Measurements from ENCODE around the gene RACGAP1.

The RACGAP1 gene

GRCh38 chr12:50049254-50050118 is 24.2 kb upstream of the RACGAP1 start:
- no peak for TF ChIP-seq CTCF (IDR thresholded peaks at IDR 0.05; ENCODE audit: low read depth, low read length, missing control alignments)
- in situ Hi-C loops (cut with HindIII; ENCODE audit: low pct_ligation_motif_present, low sequenced_read_pairs): no loop called here
- H3K27me3 ChIP-seq (replicated peaks): peaks cover 21% of the 10 kb centered on the region

GRCh38 chr12:50047693-50048250 is 22.5 kb upstream of the RACGAP1 start:
- Histone ChIP-seq H3K27me3 (replicated peaks) (peaks cover 18% of the 10 kb centered on the region), H3K36me3 (replicated peaks) (no peaks in the 10 kb centered on the region), H3K4me3 (ENCODE audit: low read depth, low read length) (no peak overlapping the region), H3K27ac (no peak overlapping the region)
- in situ Hi-C loops (cut with HindIII; ENCODE audit: low pct_ligation_motif_present, low sequenced_read_pairs): no loop called here
- no peak for DNase-seq
- TF ChIP-seq CTCF (IDR thresholded peaks at IDR 0.05; ENCODE audit: low read depth, low read length, missing control alignments): no peak

More at GRCh38 chr12:50049254-50050118, 24.2 kb upstream of the RACGAP1 start:
- Histone ChIP-seq H3K36me3 (replicated peaks) (no peaks in the 10 kb centered on the region), H3K4me3 (ENCODE audit: low read depth, low read length) (no peak overlapping the region), H3K27ac (no peak overlapping the region)
- DNase-seq: no peak

- H3K36me3 ChIP-seq (replicated peaks): no peaks in the 10 kb centered on the region
- in situ Hi-C loops (cut with HindIII; ENCODE audit: low pct_ligation_motif_present, low sequenced_read_pairs): no loop called here
- H3K27me3 ChIP-seq (replicated peaks): no peaks in the 10 kb centered on the region
- no peak for DNase-seq
- no peak for TF ChIP-seq CTCF (IDR thresholded peaks at IDR 0.05; ENCODE audit: low read depth, low read length, missing control alignments)
- no peak overlapping the region for H3K27ac ChIP-seq
- no peak overlapping the region for H3K4me3 ChIP-seq (ENCODE audit: low read depth, low read length)
Observed at GRCh38 chr12:50043854-50044253, 18.6 kb upstream of the RACGAP1 start.

- no peak overlapping the region for H3K4me3 ChIP-seq (ENCODE audit: low read depth, low read length)
- no peaks in the 10 kb centered on the region for H3K27me3 ChIP-seq (replicated peaks)
- H3K27ac ChIP-seq: no peak overlapping the region
- TF ChIP-seq CTCF (IDR thresholded peaks at IDR 0.05; ENCODE audit: low read depth, low read length, missing control alignments): no peak
- DNase-seq: no peak
- in situ Hi-C loops (cut with HindIII; ENCODE audit: low pct_ligation_motif_present, low sequenced_read_pairs): no loop called here
- H3K36me3 ChIP-seq (replicated peaks): no peaks in the 10 kb centered on the region
Observed at GRCh38 chr12:50043308-50043707, 18.0 kb upstream of the RACGAP1 start.

- H3K27ac ChIP-seq: no peak overlapping the region
- no peaks in the 10 kb centered on the region for H3K27me3 ChIP-seq (replicated peaks)
- no peak for TF ChIP-seq CTCF (IDR thresholded peaks at IDR 0.05; ENCODE audit: low read depth, low read length, missing control alignments)
- no peak overlapping the region for H3K4me3 ChIP-seq (ENCODE audit: low read depth, low read length)
- H3K36me3 ChIP-seq (replicated peaks): no peaks in the 10 kb centered on the region
- in situ Hi-C loops (cut with HindIII; ENCODE audit: low pct_ligation_motif_present, low sequenced_read_pairs): no loop called here
- DNase-seq: no peak
Observed at GRCh38 chr12:50042693-50043092, 17.4 kb upstream of the RACGAP1 start.
